RWPE2 (cell line): Measurements from ENCODE around the gene ANKRD55.
"Not testable (repeated sequence)": the region's sequence is repeated elsewhere in the genome, so short reads cannot be mapped to it uniquely, and the experiment has no call there.

Source experiments
- ATAC-seq: fragments of 200-7000 bp; cut with Tn5 transposase; 3 replicates; pipeline ENCODE4 v1.9.1; 2021; ENCODE audit warnings: low read depth
- DNase-seq: peaks from one replicate; pipeline ENCODE4 v3.0.0-alpha.2; 2020; ENCODE audit warnings: low spot score
- H3K27ac ChIP-seq: fragments of 450-650 bp; 2 replicates; pipeline ENCODE4 v1.5.1; 2017; ENCODE audit warnings: mild to moderate bottlenecking; ENCODE audit not compliant: poor library complexity, severe bottlenecking
- H3K27me3 ChIP-seq: fragments of 250-450 bp; sonication (Bioruptor Pico); 2 replicates; pipeline ENCODE4 v1.5.1; 2021; ENCODE audit warnings: mild to moderate bottlenecking, moderate library complexity; ENCODE audit not compliant: insufficient read depth, poor library complexity, severe bottlenecking
- H3K36me3 ChIP-seq: fragments of 250-450 bp; sonication (Bioruptor Pico); 2 replicates; pipeline ENCODE4 v1.5.1; 2020; ENCODE audit warnings: low read depth, mild to moderate bottlenecking, moderate library complexity
- H3K4me1 ChIP-seq: fragments of 250-450 bp; sonication (Bioruptor Pico); 2 replicates; pipeline ENCODE4 v1.5.1; 2021; ENCODE audit warnings: mild to moderate bottlenecking, moderate library complexity; ENCODE audit not compliant: insufficient read depth, poor library complexity, severe bottlenecking
- H3K4me3 ChIP-seq: fragments of 250-450 bp; sonication (Bioruptor Pico); 2 replicates; pipeline ENCODE4 v1.5.1; 2021; ENCODE audit warnings: mild to moderate bottlenecking, moderate library complexity; ENCODE audit not compliant: severe bottlenecking
- H3K9me3 ChIP-seq: fragments of 250-450 bp; sonication (Bioruptor Pico); 2 replicates; pipeline ENCODE4 v1.5.1; 2021; ENCODE audit warnings: mild to moderate bottlenecking, moderate library complexity; ENCODE audit not compliant: severe bottlenecking
- TF ChIP-seq, protein P1 (sequence below): fragments of 450-650 bp; IDR thresholded peaks from one replicate; pipeline ENCODE4 v1.5.1; 2017; ENCODE audit warnings: mild to moderate bottlenecking, moderate library complexity; ENCODE audit not compliant: poor library complexity, severe bottlenecking

ANKRD55 gene

DNA sequence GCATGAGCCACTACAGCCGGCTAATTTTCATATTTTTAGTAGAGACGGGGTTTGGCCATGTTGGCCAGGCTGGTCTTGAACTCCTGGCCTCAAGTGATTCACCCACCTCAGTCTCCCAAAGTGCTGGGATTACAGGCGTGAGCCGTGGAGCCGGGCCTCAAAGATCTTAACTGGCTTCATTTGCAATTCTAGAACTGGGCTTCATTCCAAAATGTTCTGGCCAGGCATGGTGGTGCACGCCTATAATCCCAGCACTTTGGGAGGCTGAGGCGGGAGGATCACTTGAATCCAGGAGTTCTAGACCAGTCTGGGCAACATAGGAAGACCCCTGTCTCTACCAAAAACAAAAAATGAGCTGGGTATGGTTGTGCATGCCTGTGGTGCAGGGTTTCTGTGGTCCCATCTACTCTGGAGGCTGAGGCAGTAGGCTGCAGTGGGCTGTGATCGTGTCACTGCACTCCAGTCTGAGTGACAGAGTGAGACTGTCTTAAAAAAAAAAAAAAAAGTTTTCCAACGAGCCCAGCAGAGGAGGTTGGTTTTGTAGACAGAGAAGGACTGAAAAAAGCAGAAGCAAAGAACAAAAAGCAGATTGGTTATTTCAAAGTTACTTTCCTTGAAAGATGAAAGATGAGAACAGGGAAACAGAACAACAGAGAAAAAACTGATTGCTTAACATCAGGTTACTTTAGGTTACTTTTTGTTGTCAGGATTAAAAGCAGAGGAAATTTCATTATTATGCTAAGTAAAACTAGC is 78.2 kb downstream of the ANKRD55 start:
- Histone ChIP-seq H3K36me3 (no peaks in the 10 kb centered on the region), H3K27me3 (no peaks in the 10 kb centered on the region), H3K27ac (no peak overlapping the region), H3K4me1 (no peaks in the 10 kb centered on the region), H3K4me3 (no peak overlapping the region), H3K9me3 (no peaks in the 10 kb centered on the region)
- ATAC-seq (no peak), DNase-seq (no peak)
- TF ChIP-seq, protein P1, sequence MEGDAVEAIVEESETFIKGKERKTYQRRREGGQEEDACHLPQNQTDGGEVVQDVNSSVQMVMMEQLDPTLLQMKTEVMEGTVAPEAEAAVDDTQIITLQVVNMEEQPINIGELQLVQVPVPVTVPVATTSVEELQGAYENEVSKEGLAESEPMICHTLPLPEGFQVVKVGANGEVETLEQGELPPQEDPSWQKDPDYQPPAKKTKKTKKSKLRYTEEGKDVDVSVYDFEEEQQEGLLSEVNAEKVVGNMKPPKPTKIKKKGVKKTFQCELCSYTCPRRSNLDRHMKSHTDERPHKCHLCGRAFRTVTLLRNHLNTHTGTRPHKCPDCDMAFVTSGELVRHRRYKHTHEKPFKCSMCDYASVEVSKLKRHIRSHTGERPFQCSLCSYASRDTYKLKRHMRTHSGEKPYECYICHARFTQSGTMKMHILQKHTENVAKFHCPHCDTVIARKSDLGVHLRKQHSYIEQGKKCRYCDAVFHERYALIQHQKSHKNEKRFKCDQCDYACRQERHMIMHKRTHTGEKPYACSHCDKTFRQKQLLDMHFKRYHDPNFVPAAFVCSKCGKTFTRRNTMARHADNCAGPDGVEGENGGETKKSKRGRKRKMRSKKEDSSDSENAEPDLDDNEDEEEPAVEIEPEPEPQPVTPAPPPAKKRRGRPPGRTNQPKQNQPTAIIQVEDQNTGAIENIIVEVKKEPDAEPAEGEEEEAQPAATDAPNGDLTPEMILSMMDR, result no peak

DNA sequence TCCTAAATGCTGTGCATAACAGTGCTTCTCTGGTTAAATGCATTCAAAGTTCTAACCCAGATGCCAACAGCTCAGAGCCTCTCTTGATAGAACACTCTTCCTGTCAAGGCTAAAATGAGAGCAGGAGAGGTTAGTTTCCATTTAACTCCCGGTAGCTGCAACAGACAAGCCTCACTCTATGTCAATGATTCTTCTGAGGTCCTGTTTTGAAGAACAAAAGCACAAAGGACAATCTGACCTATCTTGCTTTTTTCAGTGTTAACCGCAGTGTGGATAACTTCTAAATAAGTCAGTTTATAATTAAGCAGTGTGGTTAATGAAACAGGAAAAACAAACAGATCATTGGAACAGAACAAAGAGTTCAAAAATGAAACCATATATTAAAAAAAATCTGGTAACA is 80.7 kb downstream of the ANKRD55 start:
- H3K4me3 ChIP-seq, result no peak overlapping the region
- TF ChIP-seq, protein P1, result no peak
- H3K4me1 ChIP-seq, result no peaks in the 10 kb centered on the region
- no peaks in the 10 kb centered on the region for H3K9me3 ChIP-seq
- DNase-seq (no peak), ATAC-seq (no peak)
- H3K36me3 ChIP-seq, result no peaks in the 10 kb centered on the region
- H3K27ac ChIP-seq, result no peak overlapping the region
- H3K27me3 ChIP-seq, result no peaks in the 10 kb centered on the region

DNA sequence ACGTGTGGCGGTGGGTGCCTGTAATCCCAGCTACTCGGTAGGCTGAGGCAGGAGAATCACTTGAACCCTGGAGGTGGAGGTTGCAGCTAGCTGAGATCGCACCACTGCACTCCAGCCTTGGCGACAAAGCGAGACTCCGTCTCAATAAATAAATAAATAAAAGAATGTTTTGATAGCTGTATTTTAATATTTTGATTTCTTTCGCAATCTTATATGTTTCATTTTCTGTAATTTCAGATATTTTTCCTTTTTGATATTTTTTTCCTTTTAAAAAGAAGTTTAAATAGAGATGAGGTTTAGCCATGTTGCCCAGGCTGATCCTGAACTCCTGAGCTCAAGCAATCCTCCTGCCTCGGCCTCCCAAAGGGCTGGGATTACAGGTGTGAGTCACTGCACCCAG is 82.4 kb downstream of the ANKRD55 start:
- not testable (repeated sequence) for H3K27me3 ChIP-seq, H3K4me1 ChIP-seq, H3K36me3 ChIP-seq, H3K27ac ChIP-seq, DNase-seq, H3K4me3 ChIP-seq, H3K9me3 ChIP-seq, ATAC-seq

DNA sequence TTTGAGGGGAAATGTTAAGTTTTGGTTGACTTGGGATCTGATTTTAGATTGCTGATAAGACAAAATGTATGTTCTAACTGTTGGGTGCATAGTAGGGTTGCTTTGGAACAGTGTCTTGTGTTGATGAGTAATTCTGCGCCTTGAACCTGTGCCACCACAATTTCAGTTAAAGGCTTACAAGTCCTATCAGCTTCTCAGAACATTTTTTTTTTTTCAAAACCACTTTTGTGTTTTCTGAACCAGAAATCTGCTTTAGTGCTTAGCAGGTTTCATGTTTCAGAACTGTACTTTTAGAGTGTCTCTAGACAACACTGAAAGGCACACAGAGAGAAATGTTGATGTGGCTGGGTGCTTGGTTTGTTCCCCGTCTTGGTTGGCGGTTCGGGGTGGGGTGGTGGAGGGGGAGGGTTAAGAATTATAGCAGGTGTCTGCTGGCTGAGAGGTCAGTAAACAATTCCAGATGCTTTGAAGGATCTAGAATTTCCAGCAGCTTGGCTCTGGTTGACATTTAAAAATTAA is 84.6 kb downstream of the ANKRD55 start:
- no peaks in the 10 kb centered on the region for H3K27me3 ChIP-seq
- ATAC-seq (no peak), DNase-seq (no peak)
- H3K27ac ChIP-seq, result no peak overlapping the region
- no peaks in the 10 kb centered on the region for H3K36me3 ChIP-seq
- no peaks in the 10 kb centered on the region for H3K9me3 ChIP-seq
- TF ChIP-seq, protein P1, result no peak
- H3K4me1 ChIP-seq, result no peaks in the 10 kb centered on the region
- H3K4me3 ChIP-seq, result no peak overlapping the region

DNA sequence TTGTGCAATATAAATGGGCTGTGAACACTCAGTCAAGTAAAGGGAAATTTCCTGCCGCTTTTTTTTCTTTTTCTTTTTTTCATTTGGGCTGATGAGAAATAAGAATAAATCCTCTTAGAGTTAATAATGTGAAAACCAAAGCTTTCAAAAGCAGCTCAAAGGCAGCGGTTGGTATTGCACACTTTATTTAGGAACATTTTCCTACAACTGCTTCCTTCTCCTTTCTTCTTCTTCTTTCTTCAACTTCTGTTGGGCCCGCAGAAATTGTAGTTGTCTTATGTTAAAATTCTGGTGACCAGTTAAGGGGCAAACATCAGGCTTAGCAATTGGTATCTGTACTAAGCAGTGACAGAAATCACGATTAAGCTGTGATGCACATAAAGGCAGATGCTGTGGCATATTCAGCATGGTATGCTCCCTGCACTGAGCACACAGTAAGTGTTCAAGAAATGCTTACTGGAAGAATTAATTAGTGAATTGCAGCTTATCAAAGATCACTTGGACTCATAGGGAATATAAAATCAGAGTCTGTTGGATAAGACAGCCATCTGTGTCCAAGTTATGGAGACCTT is 85.4 kb downstream of the ANKRD55 start:
- no peaks in the 10 kb centered on the region for H3K9me3 ChIP-seq
- H3K27me3 ChIP-seq, result no peaks in the 10 kb centered on the region
- no peaks in the 10 kb centered on the region for H3K36me3 ChIP-seq
- no peak for ATAC-seq
- TF ChIP-seq, protein P1, result no peak
- no peaks in the 10 kb centered on the region for H3K4me1 ChIP-seq
- H3K4me3 ChIP-seq, result no peak overlapping the region
- H3K27ac ChIP-seq, result no peak overlapping the region
- no peak for DNase-seq
